ENCODE results near the gene SELENOK. TPM values are rescaled to one million over a fixed set of nuclear protein-coding genes. Genes with fewer than 3 reads are reported as not detected.
A peak's percentile ranks its signal among the peaks of the same experiment; 100 is the strongest.

SELENOK gene
- total and polyA plus RNA-seq, 2 of the 13 experiments (the other 11 are each of a cell fraction or from before 2014, with no cell fraction given) = 67.0 to 81.0 TPM

DNA sequence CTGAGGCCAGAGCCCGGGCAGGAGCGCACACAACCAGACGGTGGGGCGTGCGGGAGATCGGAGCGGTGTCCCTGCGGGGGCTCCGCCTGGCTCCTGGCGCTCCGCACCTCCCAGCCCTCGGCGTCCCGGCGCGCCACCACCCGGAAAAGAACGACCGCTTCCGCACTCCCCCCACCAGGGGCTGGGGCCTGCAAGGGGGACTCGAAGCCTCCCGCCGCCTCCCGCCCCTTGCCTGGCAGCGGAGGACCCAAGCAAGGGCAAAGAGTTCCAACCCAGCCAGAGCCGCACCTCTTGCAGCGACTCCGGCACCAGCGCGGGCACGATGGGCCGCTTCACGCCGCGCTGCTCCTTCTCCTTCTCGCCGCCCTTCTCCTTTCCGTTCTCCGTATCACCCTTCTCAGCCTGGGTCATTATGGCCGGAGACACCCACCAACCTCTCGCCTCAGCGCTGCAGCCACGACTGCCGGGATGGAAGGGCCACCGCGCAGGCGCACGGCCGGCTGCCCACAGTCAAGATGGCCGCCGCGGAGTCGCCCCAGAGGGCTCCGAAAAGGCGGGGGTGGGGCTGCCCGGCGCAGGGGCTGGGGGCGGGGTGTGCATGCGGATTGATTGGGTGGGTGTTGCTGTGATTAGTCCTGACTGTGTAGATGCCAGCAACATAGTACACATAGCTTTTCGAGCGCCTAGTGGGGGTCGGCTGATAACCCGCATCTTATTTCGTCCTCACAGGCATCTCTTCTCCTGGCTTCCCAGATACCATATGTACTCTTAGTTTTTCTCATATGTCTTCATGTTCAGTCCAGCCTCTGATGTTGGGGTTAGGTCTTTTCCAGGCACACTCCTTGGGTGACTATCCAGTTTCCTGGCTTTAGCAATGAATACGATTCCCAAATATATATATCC lies 9.7 kb downstream of the SELENOK start, which contains the start of gene ACTR8 (continued):
- TF ChIP-seq ZNF33A (CRISPR knock-in tag; IDR thresholded peaks at IDR 0.05; ENCODE audit: borderline replicate concordance) (no peak), RXRB (CRISPR knock-in tag; IDR thresholded peaks at IDR 0.05; ENCODE audit: borderline replicate concordance) (peak; percentile 60; the same call in 1 of the 2 replicates), TCF7 (IDR thresholded peaks at IDR 0.05; ENCODE audit: low read depth) (no peak), KDM2A (CRISPR knock-in tag; IDR thresholded peaks at IDR 0.05; ENCODE audit: borderline replicate concordance, low read depth) (peak; percentile 93), ZNF354B (CRISPR knock-in tag; IDR thresholded peaks at IDR 0.05) (0 out of 2 replicates have a peak, but pooled peaks have one; percentile 83), HNRNPH1 (optimal IDR thresholded peaks at IDR 0.05; ENCODE audit: low read depth, low read length) (no peak), PLRG1 (conservative IDR thresholded peaks at IDR 0.05) (no peak), ZNF263 (CRISPR knock-in tag; IDR thresholded peaks at IDR 0.05) (no peak), ZNF44 (CRISPR knock-in tag; IDR thresholded peaks at IDR 0.05) (no peak; the same call in 1 of the 2 replicates), STAG1 (CRISPR knock-in tag; IDR thresholded peaks at IDR 0.05) (no peak), ZNF678 (CRISPR knock-in tag; IDR thresholded peaks at IDR 0.05) (peak; percentile 66; the same call in 1 of the 2 replicates), ZNF331 (CRISPR knock-in tag; IDR thresholded peaks at IDR 0.05) (peak; percentile 73; the same call in 1 of the 2 replicates), TAF15 (IDR thresholded peaks at IDR 0.05; ENCODE audit: low read depth, low read length, poor library complexity, severe bottlenecking) (no peak), ZNF598 (CRISPR knock-in tag; IDR thresholded peaks at IDR 0.05; ENCODE audit: borderline replicate concordance) (peak; percentile 91), FOXO1 (CRISPR knock-in tag; IDR thresholded peaks at IDR 0.05) (0 out of 2 replicates have a peak, but pooled peaks have one; percentile 10), ZBTB3 (CRISPR knock-in tag; IDR thresholded peaks at IDR 0.05; ENCODE audit: borderline replicate concordance, low read depth) (no peak; the same call in 1 of the 2 replicates), MXD4 (CRISPR knock-in tag; IDR thresholded peaks at IDR 0.05) (0 out of 2 replicates have a peak, but pooled peaks have one; percentile 35), CBX1 (IDR thresholded peaks at IDR 0.05; ENCODE audit: low read depth) (peak; percentile 62), RFX1 (IDR thresholded peaks at IDR 0.05) (no peak), POLR2G (IDR thresholded peaks at IDR 0.05; ENCODE audit: low read depth, low read length) (peak; percentile 96)
- TF ChIP-seq, protein P1, sequence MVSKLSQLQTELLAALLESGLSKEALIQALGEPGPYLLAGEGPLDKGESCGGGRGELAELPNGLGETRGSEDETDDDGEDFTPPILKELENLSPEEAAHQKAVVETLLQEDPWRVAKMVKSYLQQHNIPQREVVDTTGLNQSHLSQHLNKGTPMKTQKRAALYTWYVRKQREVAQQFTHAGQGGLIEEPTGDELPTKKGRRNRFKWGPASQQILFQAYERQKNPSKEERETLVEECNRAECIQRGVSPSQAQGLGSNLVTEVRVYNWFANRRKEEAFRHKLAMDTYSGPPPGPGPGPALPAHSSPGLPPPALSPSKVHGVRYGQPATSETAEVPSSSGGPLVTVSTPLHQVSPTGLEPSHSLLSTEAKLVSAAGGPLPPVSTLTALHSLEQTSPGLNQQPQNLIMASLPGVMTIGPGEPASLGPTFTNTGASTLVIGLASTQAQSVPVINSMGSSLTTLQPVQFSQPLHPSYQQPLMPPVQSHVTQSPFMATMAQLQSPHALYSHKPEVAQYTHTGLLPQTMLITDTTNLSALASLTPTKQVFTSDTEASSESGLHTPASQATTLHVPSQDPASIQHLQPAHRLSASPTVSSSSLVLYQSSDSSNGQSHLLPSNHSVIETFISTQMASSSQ (IDR thresholded peaks at IDR 0.05; ENCODE audit: low read depth) = no peak
- TF ChIP-seq, protein P1 (CRISPR knock-in tag; IDR thresholded peaks at IDR 0.05; ENCODE audit: borderline replicate concordance) = peak; percentile 28; the same call in 1 of the 2 replicates
- TF ChIP-seq, protein P2, sequence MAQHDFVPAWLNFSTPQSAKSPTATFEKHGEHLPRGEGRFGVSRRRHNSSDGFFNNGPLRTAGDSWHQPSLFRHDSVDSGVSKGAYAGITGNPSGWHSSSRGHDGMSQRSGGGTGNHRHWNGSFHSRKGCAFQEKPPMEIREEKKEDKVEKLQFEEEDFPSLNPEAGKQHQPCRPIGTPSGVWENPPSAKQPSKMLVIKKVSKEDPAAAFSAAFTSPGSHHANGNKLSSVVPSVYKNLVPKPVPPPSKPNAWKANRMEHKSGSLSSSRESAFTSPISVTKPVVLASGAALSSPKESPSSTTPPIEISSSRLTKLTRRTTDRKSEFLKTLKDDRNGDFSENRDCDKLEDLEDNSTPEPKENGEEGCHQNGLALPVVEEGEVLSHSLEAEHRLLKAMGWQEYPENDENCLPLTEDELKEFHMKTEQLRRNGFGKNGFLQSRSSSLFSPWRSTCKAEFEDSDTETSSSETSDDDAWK (CRISPR knock-in tag; IDR thresholded peaks at IDR 0.05) = no peak
- TF ChIP-seq, protein P3, sequence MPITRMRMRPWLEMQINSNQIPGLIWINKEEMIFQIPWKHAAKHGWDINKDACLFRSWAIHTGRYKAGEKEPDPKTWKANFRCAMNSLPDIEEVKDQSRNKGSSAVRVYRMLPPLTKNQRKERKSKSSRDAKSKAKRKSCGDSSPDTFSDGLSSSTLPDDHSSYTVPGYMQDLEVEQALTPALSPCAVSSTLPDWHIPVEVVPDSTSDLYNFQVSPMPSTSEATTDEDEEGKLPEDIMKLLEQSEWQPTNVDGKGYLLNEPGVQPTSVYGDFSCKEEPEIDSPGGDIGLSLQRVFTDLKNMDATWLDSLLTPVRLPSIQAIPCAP (CRISPR knock-in tag; IDR thresholded peaks at IDR 0.05; ENCODE audit: low read depth) = 0 out of 2 replicates have a peak, but pooled peaks have one; percentile 35
